ENCODE measurements around the gene MAPK8IP1.
"Not testable (repeated sequence)": the region's sequence is repeated elsewhere in the genome, so short reads cannot be mapped to it uniquely, and the experiment has no call there.

MAPK8IP1 gene

DNA sequence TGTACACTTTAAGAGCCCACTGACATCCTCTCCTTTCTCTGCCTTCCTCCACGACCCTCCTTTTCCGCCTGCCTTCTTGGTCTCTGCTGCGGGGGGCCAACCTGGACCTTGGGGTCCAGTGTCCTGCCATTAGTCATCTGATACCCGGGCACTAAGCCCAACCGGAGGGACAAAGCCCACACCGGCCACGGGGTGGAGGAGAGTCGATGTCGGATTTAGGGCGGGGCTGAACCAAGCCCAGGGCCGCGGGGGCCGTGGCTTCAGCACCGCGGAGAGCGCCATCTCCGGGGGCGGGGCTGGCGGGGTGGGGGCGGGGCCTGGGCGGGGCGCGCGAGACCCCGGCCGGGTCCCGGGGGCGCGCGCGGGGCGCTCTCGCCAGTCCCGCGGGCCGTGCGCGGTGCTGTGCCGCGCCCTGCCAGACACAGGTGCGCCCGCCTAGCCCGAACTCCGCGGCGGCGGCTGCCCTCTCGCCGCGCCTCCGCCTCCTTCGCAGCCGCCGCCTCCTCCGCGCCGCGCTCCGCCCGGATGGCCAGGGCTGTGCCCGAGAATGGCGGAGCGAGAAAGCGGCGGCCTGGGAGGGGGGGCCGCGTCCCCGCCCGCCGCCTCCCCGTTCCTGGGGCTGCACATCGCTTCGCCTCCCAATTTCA, at the start of gene MAPK8IP1:
Gene MAPK8IP1 (plus strand): TSS at position 378 of the 647 bp plus-strand sequence. CDS start 170 bp downstream, at position 548.
- no peak for DNase-seq (ENCODE audit: low read depth)

DNA sequence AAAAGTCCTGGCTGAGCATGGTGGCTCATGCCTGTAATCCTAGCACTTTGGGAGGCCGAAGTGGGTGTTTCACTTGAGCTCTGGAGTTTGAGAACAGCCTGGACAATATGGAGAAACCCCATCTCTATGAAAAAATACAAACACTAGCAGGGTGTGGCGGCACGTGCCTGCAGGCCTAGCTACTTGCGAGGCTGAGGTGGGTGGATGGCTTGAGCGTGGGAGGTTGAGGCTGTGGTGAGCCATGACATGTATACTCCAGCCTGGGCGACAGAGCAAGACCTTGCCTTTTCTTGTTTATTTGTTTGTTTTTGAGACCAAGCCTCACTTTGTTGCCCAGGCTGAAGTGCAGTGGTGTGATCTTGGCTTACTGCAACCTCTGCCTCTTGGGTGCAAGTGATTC, 46.2 kb upstream of the MAPK8IP1 start:
- no peak for DNase-seq (ENCODE audit: low read depth)

DNA sequence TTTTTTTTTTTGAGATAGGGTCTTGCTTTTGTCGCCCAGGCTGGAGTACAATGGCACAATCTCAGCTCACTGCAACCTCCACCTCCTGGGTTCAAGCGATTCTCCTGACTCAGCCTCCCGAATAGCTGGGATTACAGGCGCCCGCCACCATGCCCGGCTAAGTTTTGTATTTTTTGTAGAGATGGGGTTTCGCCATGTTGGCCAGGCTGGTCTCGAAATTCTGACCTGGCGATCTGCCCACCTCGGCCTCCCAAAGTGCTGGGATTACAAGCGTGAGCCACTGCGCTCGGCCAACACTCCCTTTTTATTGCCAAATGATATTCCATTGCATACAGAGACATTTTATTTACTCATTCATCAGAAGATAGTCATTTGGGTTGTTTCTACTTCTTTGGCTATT, 45.2 kb upstream of the MAPK8IP1 start:
- DNase-seq (ENCODE audit: low read depth), result not testable (repeated sequence)

DNA sequence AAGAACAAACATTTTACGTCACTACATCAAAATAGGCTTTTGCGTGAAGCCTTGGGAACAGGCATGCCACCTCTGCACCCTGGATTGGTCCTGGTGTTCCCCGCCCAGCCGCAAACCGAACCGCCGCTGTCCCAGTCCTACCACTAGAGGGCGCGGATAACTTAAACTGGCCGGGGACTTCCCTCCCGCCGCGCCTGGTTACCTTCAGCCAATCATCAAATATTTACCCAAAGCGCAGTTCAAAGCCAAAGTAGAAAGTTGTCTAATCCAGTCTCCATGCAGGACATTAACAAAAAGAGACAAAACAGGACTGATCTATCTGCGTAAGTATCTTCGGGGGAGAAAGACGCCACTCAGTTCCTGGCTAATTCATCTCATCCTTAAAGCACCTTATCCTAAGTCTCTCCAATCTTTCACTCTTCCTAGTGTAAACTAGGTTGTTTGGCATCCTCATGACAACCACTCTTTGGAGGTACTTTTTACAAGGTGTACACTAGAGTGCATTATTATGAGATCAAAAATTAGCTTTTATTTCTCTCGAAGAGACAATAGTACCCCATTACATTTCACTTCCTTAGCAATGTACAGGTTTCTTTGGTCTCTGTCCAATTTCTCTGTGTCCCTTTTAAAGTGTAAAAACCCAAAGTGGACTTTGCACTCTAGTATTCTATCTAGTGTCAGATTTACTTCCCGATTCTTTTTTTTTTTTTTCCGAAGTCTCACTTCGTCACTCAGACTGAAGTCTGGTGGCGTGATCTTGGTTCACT, 42.1 kb upstream of the MAPK8IP1 start:
- peak; percentile 82 for DNase-seq (ENCODE audit: low read depth)

DNA sequence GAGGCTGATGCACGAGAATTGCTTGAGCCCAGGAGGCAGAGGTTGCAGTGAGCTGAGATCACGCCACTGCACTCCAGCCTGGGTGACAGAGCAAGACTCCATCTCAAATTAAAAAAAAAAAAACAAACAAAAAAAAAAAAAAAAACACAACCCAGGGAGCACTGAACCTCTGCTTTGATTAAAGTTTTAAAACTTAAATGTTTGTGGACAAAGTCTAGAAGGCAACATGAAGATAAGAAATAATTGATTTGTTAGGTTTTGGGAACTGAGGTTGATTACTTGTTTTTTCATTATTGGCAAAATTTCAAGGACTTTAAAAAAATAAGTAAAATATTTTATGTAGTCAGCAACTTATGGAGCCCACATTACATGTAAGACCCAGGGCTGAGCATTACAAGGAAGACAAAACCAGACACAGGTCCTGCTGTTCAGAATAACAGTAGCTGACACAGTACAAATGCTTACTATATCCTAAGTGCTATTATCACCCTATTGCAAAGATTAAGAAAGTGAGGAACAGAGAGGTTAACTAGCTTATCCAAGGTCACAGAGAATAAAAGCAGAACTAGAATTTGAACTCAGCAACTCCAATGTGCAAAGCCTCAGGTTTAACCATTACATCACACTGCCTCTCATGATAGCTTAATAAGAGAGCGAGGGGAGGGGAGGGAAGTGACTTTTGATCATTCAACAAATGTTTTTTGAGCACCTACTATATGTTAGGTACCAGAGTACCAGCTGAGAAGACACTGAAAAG, 40.5 kb upstream of the MAPK8IP1 start:
- no peak for DNase-seq (ENCODE audit: low read depth)

DNA sequence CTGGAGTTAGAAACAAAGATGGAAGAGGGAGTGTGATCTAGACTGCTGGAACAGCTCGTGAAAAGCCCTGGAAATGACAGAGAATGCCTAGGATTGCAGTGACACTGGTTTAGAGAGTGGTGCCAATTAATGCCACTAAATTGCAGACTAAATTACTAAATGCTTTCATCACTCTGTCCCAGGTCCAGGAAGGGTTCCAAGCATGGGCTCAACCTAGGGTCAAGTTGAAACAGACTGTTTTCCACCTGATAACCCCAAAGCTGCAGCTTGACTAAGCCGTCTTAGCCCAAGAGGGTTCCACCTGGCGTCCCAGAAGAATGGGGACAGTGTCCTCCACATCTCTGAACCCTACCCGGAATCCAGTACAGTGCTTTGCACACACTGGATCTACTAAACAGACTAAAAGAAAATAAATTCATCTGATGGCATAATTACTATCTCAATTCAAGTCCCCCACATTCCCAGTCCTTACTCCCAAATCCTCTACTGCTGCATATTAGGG, 39.2 kb upstream of the MAPK8IP1 start:
- DNase-seq (ENCODE audit: low read depth), result no peak

DNA sequence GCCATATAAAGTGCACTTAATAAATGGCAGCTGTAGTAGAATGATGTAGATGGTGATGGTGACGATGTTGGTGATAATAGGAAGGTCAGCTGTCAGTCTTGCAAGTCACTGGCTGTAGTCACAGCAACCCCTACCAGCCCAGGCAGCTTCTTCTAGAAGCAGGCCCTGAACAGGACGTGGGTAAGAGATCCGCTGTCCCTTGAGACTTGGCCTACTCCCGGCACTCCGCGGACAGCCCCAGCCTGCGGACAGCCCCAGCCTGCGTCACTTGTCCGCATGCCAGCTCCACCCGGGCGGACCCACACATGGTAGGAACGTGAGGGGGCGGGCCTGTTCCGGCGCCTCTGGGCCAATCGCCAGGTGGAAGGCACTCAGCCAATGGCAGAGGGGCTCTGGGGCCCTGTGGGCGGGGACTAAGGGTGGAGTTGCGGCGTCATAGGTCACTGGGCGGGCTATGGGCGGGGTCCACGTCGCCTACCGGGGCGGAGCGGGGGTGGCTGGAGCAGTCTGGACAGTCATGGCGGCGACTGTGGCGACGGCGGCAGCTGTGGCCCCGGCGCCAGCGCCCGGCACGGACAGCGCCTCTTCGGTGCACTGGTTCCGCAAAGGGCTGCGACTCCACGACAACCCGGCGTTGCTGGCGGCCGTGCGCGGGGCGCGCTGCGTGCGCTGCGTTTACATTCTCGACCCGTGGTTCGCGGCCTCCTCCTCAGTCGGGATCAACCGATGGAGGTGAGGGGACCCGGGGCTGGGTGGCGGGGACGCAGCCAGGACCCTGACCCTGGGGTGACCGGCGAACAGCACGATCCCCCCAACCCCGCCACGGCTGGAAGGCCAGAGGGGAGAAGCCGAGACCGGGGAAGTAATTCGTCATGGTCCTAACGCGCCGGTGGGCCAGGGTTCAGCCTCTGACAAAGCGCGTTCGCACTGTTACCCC, 38.2 kb upstream of the MAPK8IP1 start, which contains the start of gene CRY2:
Gene CRY2 (plus strand): TSS at position 502 of the 937 bp plus-strand sequence. CDS start 16 bp downstream, at position 518.
- DNase-seq (ENCODE audit: low read depth), result peak; percentile 98

DNA sequence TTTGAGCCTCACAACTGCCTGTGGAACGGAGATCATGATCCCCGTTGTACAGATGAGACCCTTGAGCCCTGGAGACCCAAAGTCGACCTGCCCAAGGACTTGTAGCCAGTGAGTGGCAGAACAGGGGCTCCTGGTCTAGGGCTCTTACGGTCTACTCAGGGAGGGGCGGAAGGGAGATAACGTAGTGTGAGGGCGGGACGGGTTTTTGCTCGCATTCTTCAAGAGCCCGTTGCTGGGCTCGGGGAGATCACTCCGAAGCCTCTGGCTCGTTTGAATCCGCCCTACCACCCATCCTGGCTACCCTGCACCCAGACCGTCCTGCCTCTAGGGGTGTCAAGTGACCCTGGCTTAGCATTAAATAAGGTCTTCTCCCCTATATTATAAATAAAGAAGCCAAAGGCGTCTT, 37.5 kb upstream of the MAPK8IP1 start:
- DNase-seq (ENCODE audit: low read depth), result peak; percentile 38

DNA sequence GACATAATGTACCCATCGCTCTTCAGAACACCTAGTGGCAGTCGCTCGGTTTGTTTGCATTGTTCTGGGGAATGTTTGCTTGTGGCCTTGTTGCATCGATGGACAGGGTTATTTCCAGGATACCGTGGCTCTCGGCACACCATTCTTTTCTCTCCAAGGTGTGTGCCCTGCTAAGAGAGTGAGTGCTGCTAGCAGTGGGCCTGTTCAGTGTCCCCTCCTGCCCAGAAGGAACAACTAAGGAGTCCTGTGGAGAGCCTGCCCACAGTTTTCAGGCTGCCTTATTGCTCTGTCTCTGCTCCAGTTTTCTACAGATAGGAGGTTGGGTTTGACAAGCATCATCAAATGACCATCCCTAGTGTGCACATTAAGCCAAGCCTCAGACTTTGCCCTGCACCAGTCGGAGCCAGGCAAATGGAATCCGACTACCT, 36.8 kb upstream of the MAPK8IP1 start:
- DNase-seq (ENCODE audit: low read depth), result no peak

DNA sequence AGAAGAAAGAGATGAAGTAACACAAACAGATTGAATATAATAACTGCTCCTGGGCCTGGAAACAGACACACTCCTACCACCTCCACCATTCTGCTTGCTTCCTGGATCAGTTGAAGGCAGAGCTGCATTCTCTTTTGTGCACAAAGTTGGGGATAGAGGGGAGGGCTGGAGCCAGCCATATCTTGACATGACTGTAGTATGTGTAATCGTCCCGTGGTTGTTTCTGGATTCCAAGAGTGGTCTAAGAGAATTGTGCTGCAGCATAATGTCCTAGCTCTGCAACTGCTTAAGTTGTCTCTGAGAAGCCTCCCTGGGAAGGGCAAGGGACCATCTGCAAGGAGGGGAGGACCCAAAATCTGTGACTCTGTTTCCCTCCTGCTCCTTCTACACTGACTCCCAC, 35.0 kb upstream of the MAPK8IP1 start:
- DNase-seq (ENCODE audit: low read depth), result no peak

DNA sequence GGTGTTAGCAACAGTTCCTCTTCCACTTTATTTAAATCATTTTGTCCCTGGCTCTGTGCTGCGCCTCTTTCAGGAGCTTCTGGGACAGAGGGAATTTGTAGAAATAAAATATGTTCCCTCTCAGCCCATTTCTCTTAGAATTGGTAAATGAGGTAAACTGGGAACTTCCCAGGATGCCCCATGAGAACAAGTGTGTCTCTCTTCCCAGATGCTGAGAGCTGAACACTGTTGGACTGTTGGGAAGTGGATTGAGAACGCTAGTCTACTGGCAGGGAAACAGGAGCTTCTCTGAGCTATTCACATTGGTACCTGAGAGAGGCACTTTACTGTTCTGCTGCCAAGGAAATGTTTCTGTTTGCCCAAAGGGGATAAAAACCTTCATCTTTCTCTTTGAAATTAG, 34.2 kb upstream of the MAPK8IP1 start:
- DNase-seq (ENCODE audit: low read depth), result no peak

DNA sequence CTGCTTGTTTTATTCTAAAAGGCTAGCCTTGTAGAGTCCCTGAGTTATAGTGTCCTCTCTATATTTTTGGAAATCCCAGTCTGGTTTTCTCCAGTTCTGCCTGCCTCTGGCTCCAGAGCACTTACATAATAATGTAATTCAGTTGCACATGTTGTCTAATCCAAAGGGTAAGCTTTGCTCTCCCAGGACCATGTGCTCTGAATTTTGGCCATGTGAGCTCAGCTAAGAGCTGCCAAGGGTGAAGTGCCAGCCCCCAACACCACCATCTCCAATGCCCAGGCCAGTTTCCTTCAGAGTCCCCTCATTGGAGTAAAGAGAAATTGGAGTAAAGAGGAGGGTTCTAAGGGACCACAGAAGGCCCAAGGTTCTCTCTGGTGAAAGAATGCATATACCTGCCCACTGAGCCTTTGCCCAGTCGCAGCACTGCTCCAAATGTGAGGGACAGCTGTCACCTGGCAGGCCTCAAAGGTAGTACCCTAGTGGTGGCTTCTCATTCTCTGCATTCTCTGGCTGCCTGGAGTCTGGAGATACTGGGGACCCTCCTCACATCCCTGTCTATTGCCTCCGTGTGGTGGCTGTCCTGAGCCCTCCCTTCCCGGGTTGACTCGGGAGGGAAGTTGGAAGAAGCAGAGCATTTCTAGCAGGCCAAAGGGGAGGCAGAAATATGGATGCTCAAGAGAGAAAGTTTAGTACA, 33.3 kb upstream of the MAPK8IP1 start:
- no peak for DNase-seq (ENCODE audit: low read depth)

DNA sequence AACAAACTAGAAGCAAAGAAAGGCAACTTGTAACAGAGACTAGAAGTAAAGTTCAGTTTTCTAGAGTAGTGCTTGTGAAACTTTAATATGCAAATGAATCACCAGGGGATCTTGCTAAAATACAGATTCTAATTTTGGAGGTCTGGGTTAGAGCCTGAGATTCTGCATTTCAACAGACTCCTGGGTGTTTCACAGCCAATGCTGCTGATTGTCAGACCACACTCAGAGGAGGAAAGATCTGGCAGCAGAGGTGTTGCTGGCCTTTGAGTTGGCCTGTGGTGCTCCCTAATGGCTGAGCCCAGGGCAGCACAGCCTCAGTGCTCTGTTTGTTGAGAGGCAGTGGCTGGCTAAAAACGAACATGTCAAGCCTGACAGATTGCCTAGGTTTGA, 32.7 kb upstream of the MAPK8IP1 start:
- no peak for DNase-seq (ENCODE audit: low read depth)

DNA sequence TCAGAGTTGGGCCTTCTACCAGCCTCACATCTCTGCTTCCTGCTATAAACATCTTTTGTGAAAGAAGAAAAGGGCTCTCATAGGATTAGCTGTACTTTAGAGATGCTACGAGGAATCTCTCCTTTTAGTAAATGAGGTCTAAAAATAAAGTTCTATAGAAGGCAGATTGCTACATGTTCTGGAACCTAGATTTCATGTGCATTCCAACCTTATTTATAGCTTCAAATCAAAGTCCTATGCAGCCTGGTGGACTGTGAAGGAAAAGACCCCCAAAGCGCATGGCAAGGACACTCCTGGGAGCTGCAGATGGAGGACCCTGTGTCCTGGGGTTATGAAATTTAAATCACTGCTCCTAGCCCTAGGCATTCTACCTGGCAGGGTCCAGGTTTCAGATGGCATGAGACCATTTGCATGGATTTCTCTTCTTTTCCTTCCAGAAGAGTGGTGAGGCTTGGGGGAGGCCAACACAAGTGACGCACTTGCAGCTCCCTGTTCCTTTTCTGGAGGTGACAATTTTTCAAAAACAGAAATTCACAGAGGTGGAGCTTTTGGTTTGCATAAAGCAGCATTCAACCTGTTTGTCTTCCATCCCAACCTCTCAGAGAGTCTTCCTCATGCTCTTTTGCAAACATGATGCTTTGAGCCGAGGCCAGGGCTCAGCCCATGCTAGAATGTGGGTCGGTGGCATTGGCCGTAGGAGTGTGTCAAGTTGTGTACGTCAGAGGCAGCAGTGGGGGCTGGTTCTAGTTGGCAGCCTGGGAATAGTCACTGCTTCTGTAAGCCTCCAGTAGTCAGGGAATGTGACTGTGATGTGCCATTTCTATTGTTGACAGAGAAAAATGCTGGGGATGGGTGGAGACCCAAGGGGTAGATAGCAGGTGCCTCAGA, 31.9 kb upstream of the MAPK8IP1 start:
- no peak for DNase-seq (ENCODE audit: low read depth)

DNA sequence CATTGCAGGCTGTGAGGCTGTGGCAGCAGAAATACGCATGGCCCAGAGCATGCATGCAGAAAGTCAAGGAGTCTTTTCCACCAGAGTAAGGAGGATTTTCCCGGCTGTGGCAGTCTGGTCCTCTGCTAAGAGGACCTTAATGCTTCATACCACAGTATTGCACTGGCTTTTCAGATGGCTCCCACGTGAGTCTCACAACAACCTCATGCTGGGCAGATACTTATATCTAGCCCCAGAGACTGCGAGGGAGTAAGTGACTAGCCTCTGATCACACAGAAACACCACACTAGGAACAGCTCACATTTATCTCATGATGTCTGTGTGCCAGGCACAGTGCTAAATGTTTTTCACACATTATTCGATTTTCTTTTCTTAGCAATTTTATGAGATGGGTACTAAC, 30.1 kb upstream of the MAPK8IP1 start:
- DNase-seq (ENCODE audit: low read depth), result no peak

DNA sequence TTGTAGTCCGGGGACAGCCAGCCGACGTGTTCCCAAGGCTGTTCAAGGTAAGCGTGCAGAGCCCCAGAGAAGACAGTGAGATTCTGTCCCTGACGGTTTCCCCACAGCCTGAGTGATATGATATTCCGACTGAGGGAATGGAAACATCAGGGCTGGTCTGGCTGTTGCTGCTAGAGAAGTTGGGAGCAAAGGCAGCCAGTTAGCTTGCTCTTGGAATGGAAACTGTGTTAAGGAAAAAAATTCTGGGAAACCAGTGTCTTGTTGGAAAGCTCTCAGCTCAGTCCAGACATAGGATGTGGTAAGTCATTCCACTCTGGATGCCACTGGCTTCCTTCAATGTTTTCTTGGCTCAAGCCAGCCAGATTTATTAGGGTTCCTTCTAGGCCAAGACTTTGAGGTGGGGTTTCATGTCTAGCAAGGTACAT, 29.4 kb upstream of the MAPK8IP1 start:
- DNase-seq (ENCODE audit: low read depth), result no peak

DNA sequence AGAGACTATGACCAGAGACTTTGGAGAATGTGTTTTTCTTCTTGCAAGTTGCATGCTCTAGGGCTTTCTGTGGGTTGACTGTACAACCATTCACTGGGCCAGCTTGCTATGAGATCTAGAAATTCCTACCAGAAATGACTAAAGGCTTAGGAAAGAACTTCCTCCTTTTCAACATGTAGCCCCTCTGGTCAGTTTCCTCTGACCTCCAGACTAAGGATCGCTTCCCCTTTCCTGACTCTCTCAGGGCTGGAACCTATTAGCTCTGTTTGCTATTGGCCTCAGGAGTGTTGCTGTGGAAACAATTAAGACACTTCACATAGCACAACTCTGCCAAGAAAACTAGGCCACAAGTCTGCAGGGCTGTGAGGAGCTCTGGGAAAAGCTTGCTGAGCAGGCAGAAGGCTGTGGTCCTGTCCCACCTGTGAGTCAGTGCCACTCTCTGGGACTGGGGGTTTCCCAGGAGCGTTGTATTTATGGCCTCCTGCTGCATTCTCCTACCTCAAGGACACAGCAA, 27.4 kb upstream of the MAPK8IP1 start:
- DNase-seq (ENCODE audit: low read depth), result peak; percentile 97

DNA sequence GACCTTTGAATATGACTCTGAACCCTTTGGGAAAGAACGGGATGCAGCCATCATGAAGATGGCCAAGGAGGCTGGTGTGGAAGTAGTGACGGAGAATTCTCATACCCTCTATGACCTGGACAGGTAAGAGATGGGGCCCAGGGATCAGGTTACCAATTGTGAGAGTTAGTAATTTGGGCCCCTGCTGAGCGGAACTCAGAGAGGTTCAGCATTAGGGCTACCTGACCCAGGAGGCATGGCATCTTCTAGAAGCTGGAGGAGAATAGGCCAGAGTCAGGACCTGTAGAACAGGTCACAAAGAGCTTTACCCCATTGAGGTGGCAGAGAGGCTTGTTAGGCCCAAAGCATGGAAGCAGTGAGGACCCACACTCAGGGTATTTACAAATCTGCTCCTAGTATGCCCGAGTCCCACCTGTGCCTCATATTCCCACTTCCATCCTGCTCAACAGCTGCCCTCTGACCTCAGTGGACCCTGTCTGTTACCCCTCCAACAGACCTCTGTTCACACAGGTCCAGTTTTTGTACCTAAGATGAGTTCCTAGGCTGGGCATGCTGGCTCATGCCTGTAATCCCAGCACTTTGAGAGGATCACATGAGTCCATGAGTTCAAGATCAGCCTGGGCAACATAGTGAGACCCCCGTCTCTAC, 26.6 kb upstream of the MAPK8IP1 start:
- no peak for DNase-seq (ENCODE audit: low read depth)

DNA sequence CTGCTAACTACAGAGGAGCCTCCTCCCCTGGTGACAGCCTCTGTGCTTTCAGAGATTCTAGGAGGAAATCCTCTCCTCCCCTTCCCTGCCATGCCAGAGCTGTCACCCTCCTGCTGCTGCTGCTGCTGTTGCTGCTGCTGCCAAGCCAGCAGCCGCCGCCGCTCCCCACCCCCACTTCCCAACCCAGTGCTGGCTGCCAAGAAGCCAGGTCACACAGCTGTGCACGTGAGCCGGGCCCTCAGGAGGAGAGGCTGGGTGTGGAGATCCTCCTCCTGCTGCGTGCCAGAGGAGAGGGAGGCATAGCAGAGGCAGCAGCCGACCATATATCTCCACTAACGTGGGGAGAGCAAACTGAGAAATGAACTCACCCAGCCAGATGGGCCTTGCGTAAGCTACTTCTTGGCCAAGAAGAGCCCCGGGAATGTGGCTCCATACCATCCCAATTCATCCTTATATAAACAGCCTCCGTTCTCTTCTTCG, 25.8 kb upstream of the MAPK8IP1 start:
- peak; percentile 99 for DNase-seq (ENCODE audit: low read depth)

All from fibroblast of the conjunctiva (primary cell).